NB4 (cell line): ENCODE measurements around the gene CCIN.

Source experiments
- MYC ChIP-seq: IDR thresholded peaks from 2 replicates; pipeline ENCODE4 v1.6.1; 2011; ENCODE audit warnings: low read depth, low read length
- POLR2A ChIP-seq: IDR thresholded peaks from 2 replicates; pipeline ENCODE4 v1.6.1; 2011; ENCODE audit warnings: mild to moderate bottlenecking; ENCODE audit not compliant: insufficient read length; ENCODE audit errors: extremely low read depth
- TF ChIP-seq, protein P1 (sequence below): IDR thresholded peaks from one replicate; pipeline ENCODE4 v1.5.1; 2012; ENCODE audit warnings: low read depth, low read length
- TF ChIP-seq, protein P2 (sequence below): IDR thresholded peaks from 2 replicates; pipeline ENCODE4 v1.6.1; 2011; ENCODE audit warnings: low read depth, low read length

DNA sequence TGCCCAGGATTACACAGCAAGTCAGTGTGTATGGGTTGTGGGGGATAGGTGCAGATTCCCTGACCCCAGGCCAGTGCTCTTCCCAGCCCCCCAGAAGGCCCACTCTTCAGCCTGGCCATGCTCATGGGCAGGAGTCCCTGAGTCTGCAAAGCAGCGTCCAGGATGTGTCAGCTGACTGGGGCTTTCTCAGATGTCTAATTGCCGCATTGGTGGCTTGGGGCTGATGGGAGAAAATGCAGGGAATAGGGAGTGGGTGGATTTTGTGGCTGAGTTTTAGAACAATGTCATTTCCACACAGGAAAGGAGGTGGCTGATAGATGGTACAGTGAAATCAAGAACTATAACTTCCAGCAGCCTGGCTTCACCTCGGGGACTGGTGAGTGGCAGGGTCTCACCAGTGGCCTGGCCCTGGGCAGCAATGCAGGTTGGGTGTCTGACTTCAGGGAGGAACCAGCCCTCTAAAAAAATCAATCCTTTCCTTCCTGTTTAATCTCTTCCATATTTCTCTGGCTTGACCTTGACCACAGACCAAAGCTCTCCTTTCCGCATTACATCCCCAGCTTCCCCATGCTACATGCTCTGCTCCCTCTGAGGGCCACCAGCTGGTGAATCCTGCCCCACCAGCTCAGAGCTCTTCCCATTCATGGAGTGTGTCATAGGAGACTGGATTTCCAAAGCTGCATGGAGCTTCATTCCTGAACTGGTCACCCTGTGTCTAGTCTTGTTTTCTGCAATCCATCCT lies 18.4 kb upstream of the CCIN start:
- TF ChIP-seq, protein P1, sequence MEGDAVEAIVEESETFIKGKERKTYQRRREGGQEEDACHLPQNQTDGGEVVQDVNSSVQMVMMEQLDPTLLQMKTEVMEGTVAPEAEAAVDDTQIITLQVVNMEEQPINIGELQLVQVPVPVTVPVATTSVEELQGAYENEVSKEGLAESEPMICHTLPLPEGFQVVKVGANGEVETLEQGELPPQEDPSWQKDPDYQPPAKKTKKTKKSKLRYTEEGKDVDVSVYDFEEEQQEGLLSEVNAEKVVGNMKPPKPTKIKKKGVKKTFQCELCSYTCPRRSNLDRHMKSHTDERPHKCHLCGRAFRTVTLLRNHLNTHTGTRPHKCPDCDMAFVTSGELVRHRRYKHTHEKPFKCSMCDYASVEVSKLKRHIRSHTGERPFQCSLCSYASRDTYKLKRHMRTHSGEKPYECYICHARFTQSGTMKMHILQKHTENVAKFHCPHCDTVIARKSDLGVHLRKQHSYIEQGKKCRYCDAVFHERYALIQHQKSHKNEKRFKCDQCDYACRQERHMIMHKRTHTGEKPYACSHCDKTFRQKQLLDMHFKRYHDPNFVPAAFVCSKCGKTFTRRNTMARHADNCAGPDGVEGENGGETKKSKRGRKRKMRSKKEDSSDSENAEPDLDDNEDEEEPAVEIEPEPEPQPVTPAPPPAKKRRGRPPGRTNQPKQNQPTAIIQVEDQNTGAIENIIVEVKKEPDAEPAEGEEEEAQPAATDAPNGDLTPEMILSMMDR = no peak
- TF ChIP-seq POLR2A (no peak), MYC (no peak)
- TF ChIP-seq, protein P2, sequence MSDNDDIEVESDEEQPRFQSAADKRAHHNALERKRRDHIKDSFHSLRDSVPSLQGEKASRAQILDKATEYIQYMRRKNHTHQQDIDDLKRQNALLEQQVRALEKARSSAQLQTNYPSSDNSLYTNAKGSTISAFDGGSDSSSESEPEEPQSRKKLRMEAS = no peak
